22Rv1 (cell line): ENCODE results near the gene CACNA2D4.

ENCODE experiments used
- ZFX ChIP-seq: fragments of 450-650 bp; IDR thresholded peaks from 2 replicates; pipeline ENCODE4 v1.6.1; 2017; ENCODE audit warnings: antibody characterized with exemption, borderline replicate concordance
- TF ChIP-seq, protein P1 (sequence below): fragments of 450-650 bp; IDR thresholded peaks from 2 replicates; pipeline ENCODE4 v1.5.1; 2017; ENCODE audit warnings: mild to moderate bottlenecking

DNA sequence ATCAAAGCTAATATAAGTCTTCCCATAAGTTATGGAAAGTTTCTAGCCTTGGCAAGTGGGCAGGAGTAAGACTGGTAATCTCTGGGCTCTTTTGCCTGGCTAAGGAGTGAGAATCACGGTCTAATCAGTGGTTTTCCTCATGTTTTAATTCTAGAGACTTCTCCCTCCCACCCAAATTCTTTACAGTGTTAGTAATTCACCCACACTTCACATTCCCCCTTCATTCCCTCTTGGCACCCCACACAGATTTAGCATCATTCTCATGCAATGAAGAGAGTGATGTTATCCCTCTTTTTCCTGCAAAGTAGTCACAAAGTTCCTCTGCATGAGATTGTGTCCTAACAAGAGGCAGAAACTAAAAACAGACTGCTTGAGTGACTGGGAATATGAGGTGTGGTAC, 28.6 kb upstream of the CACNA2D4 start:
- TF ChIP-seq, protein P1, sequence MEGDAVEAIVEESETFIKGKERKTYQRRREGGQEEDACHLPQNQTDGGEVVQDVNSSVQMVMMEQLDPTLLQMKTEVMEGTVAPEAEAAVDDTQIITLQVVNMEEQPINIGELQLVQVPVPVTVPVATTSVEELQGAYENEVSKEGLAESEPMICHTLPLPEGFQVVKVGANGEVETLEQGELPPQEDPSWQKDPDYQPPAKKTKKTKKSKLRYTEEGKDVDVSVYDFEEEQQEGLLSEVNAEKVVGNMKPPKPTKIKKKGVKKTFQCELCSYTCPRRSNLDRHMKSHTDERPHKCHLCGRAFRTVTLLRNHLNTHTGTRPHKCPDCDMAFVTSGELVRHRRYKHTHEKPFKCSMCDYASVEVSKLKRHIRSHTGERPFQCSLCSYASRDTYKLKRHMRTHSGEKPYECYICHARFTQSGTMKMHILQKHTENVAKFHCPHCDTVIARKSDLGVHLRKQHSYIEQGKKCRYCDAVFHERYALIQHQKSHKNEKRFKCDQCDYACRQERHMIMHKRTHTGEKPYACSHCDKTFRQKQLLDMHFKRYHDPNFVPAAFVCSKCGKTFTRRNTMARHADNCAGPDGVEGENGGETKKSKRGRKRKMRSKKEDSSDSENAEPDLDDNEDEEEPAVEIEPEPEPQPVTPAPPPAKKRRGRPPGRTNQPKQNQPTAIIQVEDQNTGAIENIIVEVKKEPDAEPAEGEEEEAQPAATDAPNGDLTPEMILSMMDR: no peak
- TF ChIP-seq ZFX: no peak
